ENCODE results near the gene CFAP46. TPM values are rescaled to one million over a fixed set of nuclear protein-coding genes. Genes with fewer than 3 reads are reported as not detected.

CFAP46 gene
- polyA plus RNA-seq, 1 of the 3 experiments (the other 2 are of a cell fraction) = 3.9 TPM

DNA sequence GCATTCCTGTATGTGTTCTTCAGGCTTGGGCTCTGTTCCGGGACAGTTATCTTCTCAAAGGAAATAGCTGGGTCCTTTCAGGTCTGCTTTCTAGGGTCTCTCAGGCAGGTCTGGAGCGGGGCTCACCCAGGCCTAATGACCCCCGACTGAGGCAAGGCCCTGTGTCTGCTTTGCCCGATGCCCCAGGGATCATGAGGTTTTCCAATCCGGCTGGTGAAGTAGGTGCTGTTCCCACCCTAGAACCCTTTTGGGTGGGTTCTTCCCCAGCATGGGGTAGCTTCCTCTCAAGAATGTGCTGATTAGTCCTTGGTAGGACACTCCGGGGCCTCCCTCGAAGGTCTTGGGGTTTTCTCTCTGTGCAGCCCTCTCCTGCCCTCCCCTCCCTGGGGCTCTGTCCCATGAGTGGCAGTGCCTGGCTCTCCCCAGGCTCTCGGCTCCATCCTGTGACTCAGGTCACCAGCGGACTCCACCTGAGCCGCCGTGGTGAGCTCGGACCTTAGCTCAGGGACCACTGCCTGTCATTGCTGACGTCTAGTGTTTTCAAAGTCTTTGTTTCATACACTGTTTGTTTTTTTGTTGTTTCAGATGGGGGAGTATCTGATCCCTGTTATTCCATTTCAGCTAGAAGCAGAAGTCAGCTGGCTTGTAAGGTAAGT is 85.4 kb downstream of the CFAP46 start (continued):
- TF ChIP-seq SIN3A (IDR thresholded peaks at IDR 0.05; ENCODE audit: borderline replicate concordance, low read depth, low read length) = no peak
- TF ChIP-seq RXRA (IDR thresholded peaks at IDR 0.05; ENCODE audit: borderline replicate concordance, low read depth) = no peak

GRCh38 chr10:132855889-132856288 is 86.5 kb downstream of the CFAP46 start:
- no peaks in the 10 kb centered on the region for H4K20me1 ChIP-seq (ENCODE audit: insufficient read depth)
- H3K27ac ChIP-seq (ENCODE audit: low read depth in 2 of 2, low read length in 1 of 2) = no peak overlapping the region
- no peaks in the 10 kb centered on the region for H3K27me3 ChIP-seq (ENCODE audit: insufficient read depth)
- no peak overlapping the region for H3K4me3 ChIP-seq (ENCODE audit: low read depth in 2 of 2, low read length in 1 of 2)
- WGBS (ENCODE audit: low lambda C conversion rate) = 31% methylated on average over 5 of the region's 7 CpGs
- TF ChIP-seq REST (IDR thresholded peaks at IDR 0.05; ENCODE audit: low read depth, low read length) = no peak
- TF ChIP-seq NFIC (IDR thresholded peaks at IDR 0.05; ENCODE audit: borderline replicate concordance) = no peak
- TF ChIP-seq, protein P1, sequence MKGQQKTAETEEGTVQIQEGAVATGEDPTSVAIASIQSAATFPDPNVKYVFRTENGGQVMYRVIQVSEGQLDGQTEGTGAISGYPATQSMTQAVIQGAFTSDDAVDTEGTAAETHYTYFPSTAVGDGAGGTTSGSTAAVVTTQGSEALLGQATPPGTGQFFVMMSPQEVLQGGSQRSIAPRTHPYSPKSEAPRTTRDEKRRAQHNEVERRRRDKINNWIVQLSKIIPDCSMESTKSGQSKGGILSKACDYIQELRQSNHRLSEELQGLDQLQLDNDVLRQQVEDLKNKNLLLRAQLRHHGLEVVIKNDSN (IDR thresholded peaks at IDR 0.05; ENCODE audit: borderline replicate concordance, low read depth) = no peak
- TF ChIP-seq SMC3 (IDR thresholded peaks at IDR 0.05; ENCODE audit: low read depth, low read length) = no peak
- TF ChIP-seq PBX3 (IDR thresholded peaks at IDR 0.05) = no peak
- no peak for TF ChIP-seq MXI1 (IDR thresholded peaks at IDR 0.05; ENCODE audit: low read depth, low read length)
- TF ChIP-seq EZH2phosphoT487 (IDR thresholded peaks at IDR 0.05; ENCODE audit: borderline replicate concordance, low read depth) = no peak
- TF ChIP-seq TCF12 (IDR thresholded peaks at IDR 0.05) = no peak
- TF ChIP-seq POLR2AphosphoS5 (IDR thresholded peaks at IDR 0.05; ENCODE audit: low read depth, low read length) = no peak
- TF ChIP-seq, protein P2, sequence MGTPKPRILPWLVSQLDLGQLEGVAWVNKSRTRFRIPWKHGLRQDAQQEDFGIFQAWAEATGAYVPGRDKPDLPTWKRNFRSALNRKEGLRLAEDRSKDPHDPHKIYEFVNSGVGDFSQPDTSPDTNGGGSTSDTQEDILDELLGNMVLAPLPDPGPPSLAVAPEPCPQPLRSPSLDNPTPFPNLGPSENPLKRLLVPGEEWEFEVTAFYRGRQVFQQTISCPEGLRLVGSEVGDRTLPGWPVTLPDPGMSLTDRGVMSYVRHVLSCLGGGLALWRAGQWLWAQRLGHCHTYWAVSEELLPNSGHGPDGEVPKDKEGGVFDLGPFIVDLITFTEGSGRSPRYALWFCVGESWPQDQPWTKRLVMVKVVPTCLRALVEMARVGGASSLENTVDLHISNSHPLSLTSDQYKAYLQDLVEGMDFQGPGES (IDR thresholded peaks at IDR 0.05; ENCODE audit: low read depth, low read length) = no peak
- TF ChIP-seq SIN3A (IDR thresholded peaks at IDR 0.05; ENCODE audit: borderline replicate concordance, low read depth, low read length) = no peak
- TF ChIP-seq RXRA (IDR thresholded peaks at IDR 0.05; ENCODE audit: borderline replicate concordance, low read depth) = no peak
- TF ChIP-seq RFX5 (IDR thresholded peaks at IDR 0.05; ENCODE audit: low read length) = no peak
- TF ChIP-seq RCOR1 (IDR thresholded peaks at IDR 0.05; ENCODE audit: low read length) = no peak
- TF ChIP-seq, protein P3, sequence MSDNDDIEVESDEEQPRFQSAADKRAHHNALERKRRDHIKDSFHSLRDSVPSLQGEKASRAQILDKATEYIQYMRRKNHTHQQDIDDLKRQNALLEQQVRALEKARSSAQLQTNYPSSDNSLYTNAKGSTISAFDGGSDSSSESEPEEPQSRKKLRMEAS (IDR thresholded peaks at IDR 0.05; ENCODE audit: low read depth) = no peak
- TF ChIP-seq, protein P4, sequence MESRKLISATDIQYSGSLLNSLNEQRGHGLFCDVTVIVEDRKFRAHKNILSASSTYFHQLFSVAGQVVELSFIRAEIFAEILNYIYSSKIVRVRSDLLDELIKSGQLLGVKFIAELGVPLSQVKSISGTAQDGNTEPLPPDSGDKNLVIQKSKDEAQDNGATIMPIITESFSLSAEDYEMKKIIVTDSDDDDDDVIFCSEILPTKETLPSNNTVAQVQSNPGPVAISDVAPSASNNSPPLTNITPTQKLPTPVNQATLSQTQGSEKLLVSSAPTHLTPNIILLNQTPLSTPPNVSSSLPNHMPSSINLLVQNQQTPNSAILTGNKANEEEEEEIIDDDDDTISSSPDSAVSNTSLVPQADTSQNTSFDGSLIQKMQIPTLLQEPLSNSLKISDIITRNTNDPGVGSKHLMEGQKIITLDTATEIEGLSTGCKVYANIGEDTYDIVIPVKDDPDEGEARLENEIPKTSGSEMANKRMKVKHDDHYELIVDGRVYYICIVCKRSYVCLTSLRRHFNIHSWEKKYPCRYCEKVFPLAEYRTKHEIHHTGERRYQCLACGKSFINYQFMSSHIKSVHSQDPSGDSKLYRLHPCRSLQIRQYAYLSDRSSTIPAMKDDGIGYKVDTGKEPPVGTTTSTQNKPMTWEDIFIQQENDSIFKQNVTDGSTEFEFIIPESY (IDR thresholded peaks at IDR 0.05; ENCODE audit: borderline replicate concordance, low read depth) = no peak
- no peak for TF ChIP-seq FOXJ3 (CRISPR knock-in tag; IDR thresholded peaks at IDR 0.05)
- no peak overlapping the region for H3K4me2 ChIP-seq
- no peaks in the 10 kb centered on the region for H3K79me2 ChIP-seq (ENCODE audit: insufficient read depth)
- H2AFZ ChIP-seq (ENCODE audit: low read depth) = no peak overlapping the region
- ChIA-PET POLR2A (no interaction called here), CTCF (no interaction called here)
- H3K4me1 ChIP-seq (ENCODE audit: control insufficient read depth in 1 of 2, insufficient read depth in 2 of 2, low read depth in 1 of 2, low read length in 1 of 2) = no peaks in the 10 kb centered on the region
- no peaks in the 10 kb centered on the region for H3F3A ChIP-seq (replicated peaks; ENCODE audit: insufficient read depth)
- H3K36me3 ChIP-seq (replicated peaks in 1 of 2; ENCODE audit: control insufficient read depth in 1 of 2, insufficient read depth in 2 of 2, low read length in 1 of 2) = no peaks in the 10 kb centered on the region
- DNase-seq = no peak
- H3K9ac ChIP-seq = no peak overlapping the region
- no peaks in the 10 kb centered on the region for H3K9me2 ChIP-seq
- H3K9me3 ChIP-seq = no peaks in the 10 kb centered on the region
